SK-N-DZ (cell line): ENCODE measurements around the gene SKA1.
"Not testable (repeated sequence)": the region's sequence is repeated elsewhere in the genome, so short reads cannot be mapped to it uniquely, and the experiment has no call there.

Source experiments
- DNase-seq: peaks from one replicate; pipeline ENCODE4 v3.0.0-alpha.2; 2015; ENCODE audit warnings: low spot score

The SKA1 gene

DNA sequence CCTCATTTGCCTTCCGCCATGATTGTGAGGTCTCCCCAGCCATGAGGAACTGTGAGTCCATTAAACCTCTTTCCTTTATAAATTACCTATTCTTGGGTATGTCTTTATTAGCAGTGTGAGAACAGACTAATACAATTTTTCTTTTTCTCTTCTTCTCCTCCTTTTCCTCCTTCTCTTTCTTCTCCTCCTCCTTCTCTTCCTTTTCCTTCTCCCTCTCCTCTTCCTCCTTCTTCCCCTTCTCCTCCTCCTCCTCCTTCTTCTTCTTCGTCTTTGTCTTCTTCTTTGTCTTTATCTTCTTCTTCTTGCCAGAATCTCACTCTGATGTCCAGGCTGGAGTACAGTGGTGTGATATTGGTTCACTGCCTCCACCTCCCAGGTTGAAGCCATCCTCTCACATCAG, 20.2 kb downstream of the SKA1 start:
- no peak for DNase-seq

DNA sequence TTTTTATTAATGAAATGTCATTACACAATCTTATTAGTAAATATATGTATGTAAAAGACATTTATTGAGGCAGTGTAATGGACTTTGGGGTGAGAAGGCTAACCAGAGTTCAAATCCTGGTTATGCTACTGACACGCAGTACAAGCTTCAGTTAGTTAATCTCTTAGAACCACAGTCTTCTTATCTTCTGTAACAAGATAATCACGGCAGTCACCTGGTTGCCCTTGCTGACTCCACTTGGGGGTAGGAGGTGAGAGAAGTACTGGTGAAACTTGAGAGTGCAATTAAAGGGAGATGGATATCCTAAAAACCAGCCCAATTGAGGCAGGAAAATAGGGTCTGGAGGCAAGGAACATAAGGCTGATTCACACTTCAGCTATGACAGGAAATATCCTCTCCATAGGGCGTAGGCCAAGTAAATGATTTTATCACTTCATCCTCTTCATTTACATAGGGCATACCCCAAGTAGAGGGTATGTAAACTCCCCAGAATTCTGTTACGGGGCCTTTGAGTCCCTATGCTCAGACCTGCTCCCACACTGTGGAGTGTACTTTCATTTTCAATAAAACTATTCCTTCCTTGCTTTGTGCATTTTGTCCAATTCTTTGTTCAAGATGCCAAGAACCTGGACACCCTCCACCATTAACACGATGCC, 21.3 kb downstream of the SKA1 start:
- no peak for DNase-seq

DNA sequence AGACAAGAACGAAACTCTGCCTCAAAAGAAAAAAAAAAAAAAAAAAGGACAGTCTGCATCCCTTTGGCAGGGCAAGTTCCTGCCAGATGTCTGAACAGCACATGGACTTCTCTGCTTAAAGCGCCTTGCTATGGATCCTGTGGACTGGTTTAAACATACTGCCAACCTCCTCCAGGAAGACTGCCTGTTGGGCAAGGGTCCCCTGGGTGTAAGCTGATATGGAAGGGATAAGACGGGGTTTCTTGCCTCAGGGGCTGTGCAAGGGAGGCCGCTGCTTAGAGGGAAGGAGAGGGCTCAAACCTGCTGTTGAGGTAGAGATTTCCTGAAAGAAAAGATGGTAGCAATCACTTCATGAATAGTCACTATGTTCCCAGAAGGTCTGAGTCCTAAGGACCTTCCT, 22.2 kb downstream of the SKA1 start:
- no peak for DNase-seq

DNA sequence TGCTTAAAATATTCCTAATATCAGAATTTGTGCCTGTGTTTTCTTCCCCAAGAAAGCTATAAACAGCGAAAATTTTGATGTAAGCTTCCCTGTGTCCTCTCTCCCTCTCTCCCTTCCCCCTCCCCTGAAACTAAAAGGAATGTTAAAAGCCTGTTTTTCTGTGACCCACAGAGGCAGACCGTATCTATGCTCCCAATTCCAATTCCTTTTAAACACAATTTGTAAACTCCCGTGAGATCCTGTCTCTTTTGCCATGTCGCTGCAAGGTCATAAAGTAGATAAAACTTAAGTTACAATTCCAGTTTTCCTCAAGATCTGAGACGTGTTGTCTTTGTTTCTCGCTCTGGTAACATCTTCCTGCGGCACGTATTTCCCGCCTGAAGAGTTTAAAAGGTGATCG, 23.3 kb downstream of the SKA1 start:
- no peak for DNase-seq

DNA sequence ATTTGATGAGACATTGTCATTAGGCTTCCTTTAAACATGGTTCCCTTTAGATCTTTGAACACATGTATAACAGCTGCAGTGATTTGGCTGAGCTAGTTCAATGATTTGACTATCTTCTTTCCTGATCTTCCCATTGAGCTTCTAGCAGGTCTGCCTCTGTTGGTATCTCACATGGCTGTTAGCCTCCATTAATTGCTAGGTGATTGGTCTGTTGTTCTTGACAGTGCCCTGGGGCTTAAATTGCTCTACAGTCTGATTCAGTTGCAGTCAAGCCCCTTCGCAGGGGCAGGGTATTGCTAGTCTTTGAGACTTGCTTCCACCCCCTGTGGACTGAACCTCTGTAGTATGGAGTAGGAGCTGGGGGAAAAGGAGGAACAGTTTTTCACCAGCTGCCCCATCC, 24.1 kb downstream of the SKA1 start:
- DNase-seq = peak; percentile 29

DNA sequence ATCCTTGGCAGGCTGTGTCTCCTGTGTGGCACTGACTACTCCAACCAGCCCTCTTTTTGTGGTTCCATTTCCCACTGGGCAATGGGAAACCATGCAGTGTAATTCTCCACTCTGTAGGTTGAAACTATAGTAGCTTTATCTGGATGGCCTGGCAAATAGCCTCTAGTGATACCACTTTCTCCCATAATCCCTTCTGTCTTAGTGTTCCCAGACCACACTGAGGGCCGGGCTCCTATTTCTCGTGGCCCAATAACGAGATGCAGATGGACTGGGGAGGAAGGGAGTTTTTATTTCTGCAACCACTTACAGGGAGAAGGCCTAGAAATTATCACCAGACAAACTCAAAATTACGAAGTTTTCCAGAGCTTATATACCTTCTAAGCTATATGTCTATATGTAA, 24.7 kb downstream of the SKA1 start:
- DNase-seq = no peak

DNA sequence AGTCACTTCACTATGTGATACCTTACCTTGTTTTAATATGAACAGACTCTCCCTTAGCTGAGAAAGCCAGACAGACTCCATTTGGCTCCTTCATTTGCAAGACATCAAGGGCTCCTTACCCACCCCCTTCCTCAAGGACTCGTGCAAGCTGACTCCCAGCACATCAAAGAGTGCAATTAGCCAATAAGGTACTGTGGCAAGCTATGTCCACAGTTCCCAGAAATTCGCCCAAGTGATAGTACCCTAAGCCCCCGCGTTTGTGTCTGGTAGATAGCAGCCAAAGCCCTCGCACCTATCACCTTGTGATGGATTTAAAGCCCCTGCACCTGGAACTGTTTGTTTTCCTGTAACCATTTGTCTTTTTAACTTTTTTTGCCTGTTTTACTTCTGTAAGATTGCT, 25.6 kb downstream of the SKA1 start:
- DNase-seq = not testable (repeated sequence)

DNA sequence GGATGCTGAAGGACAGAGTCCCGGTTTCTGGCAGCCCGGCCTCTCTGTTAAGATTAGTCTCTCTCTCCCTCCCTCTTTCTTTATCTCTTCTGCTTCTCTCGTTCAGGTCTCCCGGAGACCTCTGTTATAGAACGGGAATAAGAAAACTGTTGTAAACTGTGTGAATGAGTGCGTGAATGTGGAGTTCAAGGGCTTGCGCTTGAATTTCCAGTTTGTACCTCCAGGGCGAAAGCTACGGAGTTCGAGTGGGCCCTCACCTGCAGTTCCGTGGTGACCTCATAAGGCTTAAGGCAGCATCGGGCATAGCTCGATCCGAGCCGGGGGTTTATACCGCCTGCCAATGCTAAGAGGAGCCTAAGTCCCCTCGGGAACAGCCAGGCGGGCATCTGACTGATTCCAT, 26.4 kb downstream of the SKA1 start:
- no peak for DNase-seq

DNA sequence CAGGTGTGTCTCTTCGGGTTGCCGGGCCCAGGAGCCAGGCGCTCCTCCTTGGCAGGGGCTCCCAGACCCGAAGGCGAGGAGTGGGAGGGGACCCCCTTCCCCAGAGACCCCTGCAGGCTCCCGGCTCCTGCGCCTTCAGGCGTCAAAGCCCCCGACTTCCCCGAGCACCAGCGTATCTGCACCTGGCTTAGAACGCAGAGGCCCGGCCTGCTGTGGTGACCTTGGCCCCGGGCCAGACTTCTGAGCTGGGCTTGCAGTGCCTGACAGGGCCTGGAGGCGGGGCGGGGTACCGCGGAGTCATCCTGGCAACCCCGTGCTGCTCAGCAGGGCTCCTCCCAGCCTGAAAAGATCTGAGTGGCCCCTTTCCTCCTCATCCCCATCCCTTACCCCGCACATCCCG, 27.0 kb downstream of the SKA1 start:
- DNase-seq = peak; percentile 58

DNA sequence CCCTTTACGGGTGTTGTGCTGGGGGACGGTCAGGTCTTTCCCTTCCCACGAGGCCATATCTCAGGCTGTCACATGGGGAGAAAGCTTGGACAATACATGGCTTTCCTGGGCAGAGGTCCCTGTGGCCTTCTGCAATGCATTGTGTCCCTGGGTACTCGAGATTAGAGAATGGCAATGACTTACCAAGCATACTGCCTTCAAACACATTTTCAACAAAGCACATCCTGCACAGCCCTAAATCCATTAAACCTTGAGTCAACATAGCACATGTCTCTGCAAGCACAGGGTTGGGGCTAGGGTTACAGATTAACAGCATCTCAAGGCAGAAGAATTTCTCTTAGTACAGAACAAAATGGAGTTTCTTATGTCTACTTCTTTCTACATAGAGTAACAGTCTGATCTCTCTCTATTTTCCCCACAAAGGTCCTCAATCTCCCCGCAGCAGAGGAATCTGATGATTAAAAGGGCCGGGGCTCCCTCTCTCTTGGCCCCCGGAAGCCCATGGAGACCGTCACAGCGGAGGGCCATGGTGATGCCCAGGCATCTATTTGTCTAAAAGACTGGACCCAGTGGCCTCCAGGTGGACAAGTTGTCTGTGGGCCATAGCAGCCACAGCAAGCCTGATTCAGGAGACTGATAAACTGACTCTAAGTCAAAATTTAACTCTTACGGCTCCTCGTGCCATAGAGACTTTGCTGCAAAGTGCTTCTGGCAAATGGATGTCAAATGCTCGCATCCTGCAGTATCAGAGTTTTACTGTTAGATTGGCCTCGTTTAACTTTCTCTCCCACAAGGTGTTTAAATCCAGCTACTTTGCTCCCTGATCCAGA, 30.1 kb downstream of the SKA1 start:
- DNase-seq = not testable (repeated sequence)

DNA sequence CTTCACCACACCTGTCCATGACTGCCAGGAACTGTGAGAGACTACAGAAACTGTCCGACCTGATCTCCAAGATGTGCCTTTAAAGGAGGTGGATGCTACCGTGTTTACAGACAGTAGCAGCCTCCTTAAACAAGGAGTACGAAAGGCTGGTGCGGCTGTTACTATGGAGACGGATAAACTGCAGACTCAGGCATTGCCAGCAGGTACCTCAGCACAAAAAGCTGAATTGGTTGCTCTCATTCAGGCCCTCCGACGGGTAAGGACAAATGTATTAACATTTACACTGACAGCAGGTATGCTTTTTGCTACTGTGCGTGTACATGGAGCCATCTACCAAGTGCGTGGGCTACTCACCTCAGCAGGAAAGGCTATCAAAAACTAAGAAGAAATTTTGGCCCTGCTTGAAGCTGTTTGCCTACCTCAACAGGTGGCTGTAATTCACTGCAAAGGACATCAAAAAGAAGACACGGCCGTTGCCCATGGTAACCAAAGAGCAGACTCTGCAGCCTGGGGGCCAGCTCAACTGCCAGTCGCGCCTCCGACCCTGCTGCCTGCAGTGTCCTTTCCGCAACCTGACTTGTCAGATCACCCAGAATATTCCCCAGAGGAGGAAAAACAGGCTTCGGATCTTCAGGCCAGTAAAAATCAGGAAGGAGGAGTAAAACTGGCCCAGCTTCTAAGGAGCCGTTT, 30.9 kb downstream of the SKA1 start:
- DNase-seq = peak; percentile 24

DNA sequence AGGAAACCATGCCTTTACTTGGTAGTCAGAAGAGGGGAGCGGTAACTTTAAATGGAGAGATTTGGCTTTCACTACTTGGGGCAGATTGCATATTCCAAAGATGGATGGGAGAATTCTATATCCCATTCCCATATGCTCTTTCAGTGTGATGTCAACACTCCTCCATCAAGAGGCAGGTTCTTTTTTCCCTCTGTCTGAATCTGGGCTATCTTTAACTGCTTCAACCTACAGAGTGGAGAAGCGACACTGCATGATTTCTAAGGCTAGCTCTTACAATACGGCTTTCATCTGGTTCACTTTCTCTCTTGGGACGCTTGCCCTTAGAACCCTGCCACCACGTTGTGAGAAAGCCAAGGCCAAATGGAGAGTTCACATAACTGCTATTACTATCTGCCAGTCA, 34.4 kb downstream of the SKA1 start:
- no peak for DNase-seq

DNA sequence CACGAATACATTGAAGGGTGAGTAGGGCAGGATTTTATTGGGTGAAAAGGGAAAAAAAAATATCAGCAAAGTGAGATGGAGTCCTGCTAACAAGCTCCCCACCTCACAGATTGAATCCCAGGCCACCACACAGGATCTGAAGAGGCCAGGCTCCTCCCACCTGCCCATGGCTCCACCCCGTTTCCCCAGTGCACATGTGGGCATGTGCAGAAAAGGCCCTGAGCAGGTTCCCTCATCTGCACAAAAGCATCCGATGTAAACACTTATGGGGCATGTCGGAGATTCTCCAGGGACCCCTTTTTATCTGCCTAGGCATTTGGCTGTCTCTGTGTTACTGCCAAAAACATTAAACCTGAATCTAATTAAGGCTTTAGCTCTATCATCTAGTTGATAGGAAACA, 35.2 kb downstream of the SKA1 start:
- DNase-seq = peak; percentile 69

DNA sequence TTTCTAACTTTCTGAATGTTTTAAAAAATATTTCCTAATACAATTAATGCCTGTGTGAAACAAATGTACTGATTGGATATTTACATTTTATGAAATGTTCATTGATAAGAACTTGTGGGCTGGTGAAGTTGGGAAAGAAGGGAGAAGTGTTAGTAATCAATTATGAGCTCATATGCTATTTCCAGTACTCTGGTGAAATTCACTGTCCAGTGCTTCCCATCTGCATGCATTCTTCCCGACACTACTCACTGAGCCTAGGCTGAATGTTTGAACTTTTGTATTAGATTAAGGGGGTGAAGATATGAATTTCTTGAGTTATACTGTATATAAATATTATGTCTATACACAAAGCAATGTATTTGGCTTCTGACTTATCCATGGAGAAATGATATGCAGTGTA, 36.0 kb downstream of the SKA1 start:
- DNase-seq = no peak

DNA sequence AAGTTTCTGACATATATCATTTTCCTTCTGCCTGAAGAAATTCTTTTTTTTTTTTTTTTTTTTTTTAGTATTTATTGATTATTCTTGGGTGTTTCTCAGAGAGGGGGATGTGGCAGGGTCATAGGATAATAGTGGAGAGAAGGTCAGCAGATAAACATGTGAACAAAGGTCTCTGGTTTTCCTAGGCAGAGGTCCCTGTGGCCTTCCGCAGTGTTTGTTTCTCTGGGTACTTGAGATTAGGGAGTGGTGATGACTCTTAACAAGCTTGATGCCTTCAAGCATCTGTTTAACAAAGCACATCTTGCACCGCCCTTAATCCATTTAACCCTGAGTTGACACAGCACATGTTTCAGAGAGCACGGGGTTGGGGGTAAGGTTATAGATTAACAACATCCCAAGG, 42.0 kb downstream of the SKA1 start:
- not testable (repeated sequence) for DNase-seq

DNA sequence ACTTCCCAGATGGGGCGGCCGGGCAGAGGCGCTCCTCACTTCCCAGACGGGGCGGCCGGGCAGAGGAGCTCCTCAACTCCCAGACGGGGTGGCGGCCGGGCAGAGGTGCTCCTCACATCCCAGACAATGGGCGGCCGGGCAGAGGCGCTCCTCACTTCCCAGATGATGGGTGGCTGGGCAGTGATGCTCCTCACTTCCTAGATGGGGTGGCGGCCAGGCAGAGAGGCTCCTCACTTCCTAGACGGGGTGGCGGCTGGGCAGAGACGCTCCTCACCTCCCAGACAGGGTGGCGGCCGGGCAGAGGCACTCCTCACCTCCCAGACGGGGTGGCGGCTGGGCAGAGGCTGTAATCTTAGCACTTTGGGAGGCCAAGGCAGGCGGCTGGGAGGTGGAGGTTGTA, 42.9 kb downstream of the SKA1 start:
- DNase-seq = not testable (repeated sequence)

DNA sequence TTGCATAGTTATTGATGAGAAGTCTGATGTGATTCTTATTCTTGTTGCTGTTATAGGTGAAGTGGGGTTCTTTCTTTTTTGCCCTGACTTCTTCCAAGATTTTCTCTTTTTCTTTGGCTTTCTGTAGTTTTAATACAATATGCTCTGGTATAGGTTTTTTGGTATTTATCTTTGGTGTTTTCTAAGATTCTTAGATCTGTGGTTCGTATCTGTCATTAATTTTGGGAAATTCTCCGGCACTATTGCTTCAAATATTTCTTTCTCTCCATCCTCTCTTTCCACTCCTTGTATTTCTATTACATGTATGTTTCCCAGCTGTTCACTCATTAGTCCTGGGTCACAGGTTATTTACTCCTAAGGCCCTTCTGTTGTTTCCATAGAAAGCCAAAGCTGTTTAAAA, 43.8 kb downstream of the SKA1 start:
- DNase-seq = no peak

DNA sequence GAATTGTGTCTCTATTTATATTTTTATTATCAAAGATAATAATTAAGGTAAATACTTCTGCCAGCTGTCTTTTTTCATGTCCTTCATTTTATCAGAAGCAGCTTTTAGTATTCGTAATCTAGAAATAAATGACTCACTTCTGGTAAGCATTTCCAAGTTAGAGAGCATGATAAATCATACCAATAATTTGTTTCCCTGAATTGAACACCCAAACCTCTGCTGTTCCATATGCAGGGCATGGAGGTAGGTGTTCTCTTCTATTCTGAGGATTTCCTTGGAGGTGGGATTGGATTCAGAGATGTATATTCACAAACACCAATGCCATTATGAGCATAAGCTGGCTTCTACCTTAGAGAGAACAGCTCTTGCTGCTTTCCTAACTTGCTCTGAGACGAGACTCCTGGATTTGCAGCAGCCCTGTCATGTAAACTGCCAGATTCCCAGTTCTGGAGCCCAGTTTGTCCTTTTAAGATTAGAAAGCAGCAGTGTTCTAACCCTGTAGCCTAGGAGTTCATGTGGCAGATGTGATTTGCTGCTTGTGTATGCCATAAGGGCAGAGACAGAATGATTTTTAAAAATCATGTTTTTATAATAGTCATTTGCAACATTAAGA, 47.5 kb downstream of the SKA1 start:
- DNase-seq = no peak

DNA sequence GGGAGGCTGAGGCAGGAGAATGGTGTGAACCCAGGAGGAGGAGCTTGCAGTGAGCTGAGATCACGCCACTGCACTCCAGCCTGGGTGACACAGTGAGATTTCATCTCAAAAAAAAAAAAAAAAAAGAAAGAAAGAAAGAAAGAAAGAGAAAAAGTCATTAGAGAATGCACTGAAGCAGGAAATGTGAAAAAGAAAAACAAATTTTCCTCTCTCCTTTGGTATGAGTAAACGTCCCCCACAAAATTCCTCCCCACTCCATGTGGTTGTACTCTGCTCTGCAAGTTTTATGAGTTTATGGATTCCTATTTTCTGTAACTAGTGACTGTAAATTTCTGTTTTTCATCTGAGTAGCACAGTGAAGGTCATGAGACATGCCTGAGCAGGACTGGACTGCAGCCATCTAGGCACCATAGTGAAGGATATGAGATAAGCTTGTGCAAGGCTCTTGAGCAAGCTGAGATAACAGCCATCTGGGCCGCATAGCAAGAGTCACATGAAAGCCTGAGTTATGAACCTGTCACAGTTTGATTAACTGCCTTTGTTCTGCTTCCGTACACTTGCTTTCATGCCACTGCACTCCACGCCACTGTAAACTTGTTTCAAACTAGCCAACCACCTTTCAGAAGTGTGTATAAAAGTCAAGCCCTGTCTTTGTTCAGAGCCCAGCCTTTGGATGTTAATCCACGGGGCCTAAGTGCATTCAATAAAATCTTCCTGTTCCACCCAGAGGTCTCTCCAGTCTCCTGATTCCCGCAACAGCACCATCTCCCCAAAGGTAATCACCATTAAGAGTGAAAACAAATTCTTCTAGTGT, 50.2 kb downstream of the SKA1 start:
- peak; percentile 78 for DNase-seq

DNA sequence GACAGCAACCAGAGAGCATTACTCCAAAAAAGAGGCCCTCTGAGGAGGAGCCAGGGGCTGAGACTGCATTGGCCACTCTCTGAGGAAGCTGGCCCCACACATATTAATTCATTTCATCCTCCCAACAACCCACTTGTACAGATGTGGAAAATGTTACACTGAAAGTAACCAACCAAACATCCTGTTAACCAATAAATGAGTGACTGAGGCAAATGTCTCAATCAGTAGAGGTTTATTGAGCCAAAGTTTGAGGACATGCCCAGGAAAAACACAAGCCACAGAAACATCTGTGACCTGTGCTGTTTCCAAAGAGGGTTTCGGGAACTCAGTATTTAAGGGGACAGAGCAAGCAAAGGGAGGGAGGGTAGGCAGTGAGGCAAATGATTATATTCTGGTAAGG, 53.0 kb downstream of the SKA1 start:
- no peak for DNase-seq

DNA sequence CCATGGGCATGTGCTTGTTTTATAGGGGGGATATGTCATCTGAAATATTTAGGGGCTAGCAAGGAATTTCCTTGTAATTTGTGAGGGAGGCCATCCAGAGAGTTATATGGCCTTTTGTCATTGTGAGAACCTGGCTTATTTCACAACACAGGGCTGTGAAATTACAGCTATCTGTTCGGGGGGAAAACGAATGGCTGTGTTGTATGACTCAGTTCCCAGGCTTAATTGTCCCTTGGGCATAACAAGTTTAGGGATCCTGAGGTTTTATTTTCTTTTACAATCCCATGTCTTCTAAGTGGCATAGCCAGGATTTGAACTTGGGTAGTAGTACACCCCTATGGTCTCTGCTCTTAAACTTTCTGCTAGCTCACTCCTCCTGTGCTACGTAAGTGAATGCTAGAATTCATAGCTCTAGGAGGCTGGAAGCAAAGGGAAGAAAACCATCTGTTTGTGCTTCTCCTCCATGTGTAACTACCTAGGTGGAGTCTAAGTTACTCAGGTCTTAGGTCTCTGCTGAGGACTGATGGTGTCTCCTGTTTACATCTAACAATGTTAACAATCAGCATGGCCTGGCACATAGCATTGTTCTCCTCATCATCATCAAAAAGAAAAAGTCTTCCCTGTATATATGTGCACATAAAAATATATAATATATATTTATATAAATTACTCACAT, 53.8 kb downstream of the SKA1 start:
- DNase-seq = no peak
